ENCODE results near the gene GTPBP3. TPM values are rescaled to one million over a fixed set of nuclear protein-coding genes. Genes with fewer than 3 reads are reported as not detected.

The GTPBP3 gene
- total and polyA plus RNA-seq, 2 of the 8 experiments (the other 6 are each of a cell fraction or from before 2014, with no cell fraction given): 30.4 to 56.0 TPM

- peak overlapping the region; percentile 20; the same call in 1 of the 2 replicates for H2BK12ac ChIP-seq (ENCODE audit: low read depth, low read length)
- peak overlapping the region; percentile 36 for H4K5ac ChIP-seq (ENCODE audit: insufficient read length, low read depth, low read length)
- DNase-seq (ENCODE audit: low read depth in 1 of 2, low spot score in 2 of 2) (peak in 1 of 2 experiments; percentile 63), FAIRE-seq (no peak)
- WGBS, 2 experiments (ENCODE audit: extremely low coverage in 1 of 2, insufficient coverage in 1 of 2, insufficient read length in 1 of 2, insufficient replicate concordance in 2 of 2, low coverage in 1 of 2, low lambda C conversion rate in 2 of 2, missing lambda C conversion rate in 1 of 2): 71% methylated on average over 14 of the region's 14 CpGs; no CpG with 5 or more reads in 1 of the 2 experiments
- no peaks in the 10 kb centered on the region for H3K23me2 ChIP-seq (ENCODE audit: low read depth, low read length)
- H3K4me1 ChIP-seq (replicated peaks in 1 of 4; ENCODE audit: control insufficient read depth in 3 of 4, insufficient read depth in 4 of 4, low read length in 3 of 4): peaks cover 0 to 11% (median 6%) of the 10 kb centered on the region in 4 experiments; a peak in 5 of 7 replicates
- peak overlapping the region; percentile 64; the same call in 1 of the 2 replicates for H4K8ac ChIP-seq (ENCODE audit: extremely low read depth, insufficient read depth, low read length)
- no peak for TF ChIP-seq CHD1 (IDR thresholded peaks at IDR 0.05; ENCODE audit: low read depth, low read length)
- TF ChIP-seq EP300 (IDR thresholded peaks at IDR 0.05; ENCODE audit: borderline replicate concordance in 1 of 2, low read depth in 2 of 2, low read length in 2 of 2): 0 out of 3 replicates have a peak, but pooled peaks of 1 of the 2 experiments have one; percentile 35
- TF ChIP-seq KDM1A (IDR thresholded peaks at IDR 0.05; ENCODE audit: borderline replicate concordance, low read length): 0 out of 2 replicates have a peak, but pooled peaks have one; percentile 41
- TF ChIP-seq EGR1 (IDR thresholded peaks at IDR 0.05; ENCODE audit: borderline replicate concordance, low read depth, low read length): no peak
- 0 out of 2 replicates have a peak, but pooled peaks have one; percentile 18 for TF ChIP-seq CHD2 (IDR thresholded peaks at IDR 0.05; ENCODE audit: low read length)
- TF ChIP-seq HDAC2 (IDR thresholded peaks at IDR 0.05; ENCODE audit: borderline replicate concordance in 1 of 2, low read depth in 2 of 2, low read length in 2 of 2): no peak
- TF ChIP-seq TAF1 (IDR thresholded peaks at IDR 0.05; ENCODE audit: low read depth, low read length): peak; percentile 29; the same call in 1 of the 2 replicates
- peak; percentile 44; the same call in 1 of the 2 replicates for TF ChIP-seq SP1 (IDR thresholded peaks at IDR 0.05; ENCODE audit: low read depth, low read length)
- H3K9me3 ChIP-seq (ENCODE audit: insufficient read depth in 2 of 2, low read depth in 1 of 2, low read length in 1 of 2): 0 out of 4 replicates have a peak, but pooled peaks cover 0 to 3% of the 10 kb centered on the region in 2 experiments
- no peak overlapping the region for H3K14ac ChIP-seq (ENCODE audit: insufficient read length)
- no peaks in the 10 kb centered on the region for H4K20me1 ChIP-seq (replicated peaks in 1 of 2; ENCODE audit: control insufficient read depth in 1 of 2, insufficient read depth in 2 of 2, low read length in 2 of 2)
- H3K27ac ChIP-seq (ENCODE audit: low read depth, low read length): no peak overlapping the region
- no peaks in the 10 kb centered on the region for H3K79me1 ChIP-seq (ENCODE audit: low read depth, low read length)
- no peaks in the 10 kb centered on the region for H3K27me3 ChIP-seq (replicated peaks in 1 of 4; ENCODE audit: control insufficient read depth in 3 of 4, extremely low read depth in 1 of 4, insufficient read depth in 3 of 4, low read length in 3 of 4)
- ChIA-PET POLR2A (ENCODE audit: partially characterized antibody) (interaction anchor here (0.6 to 1.3 kb wide), 3 partner anchors 15 to 1794 kb away, joined by 3 to 4 read pairs (median 4); no protein-coding TSS in a partner anchor), CTCF (ENCODE audit: partially characterized antibody) (interaction anchor here (0.9 to 1.9 kb wide), 5 partner anchors 13 to 86 kb away, joined by 3 to 5 read pairs (median 3); no protein-coding TSS in a partner anchor)
- no peak overlapping the region for H2BK15ac ChIP-seq (ENCODE audit: low read length)
- H3K4ac ChIP-seq (replicated peaks; ENCODE audit: insufficient read length, low read depth, low read length): no peak overlapping the region
- peak overlapping the region; percentile 49 for H2AFZ ChIP-seq (ENCODE audit: low read length)
- no peak overlapping the region for H3K56ac ChIP-seq (replicated peaks; ENCODE audit: insufficient read length, low read depth, low read length)
- H3K9ac ChIP-seq (replicated peaks in 1 of 4; ENCODE audit: extremely low read depth in 1 of 4, low read depth in 3 of 4, low read length in 3 of 4): no peak overlapping the region
- H3K18ac ChIP-seq (ENCODE audit: extremely low read depth, low read length): peak overlapping the region; percentile 83
- H2AK5ac ChIP-seq (ENCODE audit: low read depth, low read length): no peak overlapping the region
- no peak overlapping the region for H2BK20ac ChIP-seq (ENCODE audit: low read length)
- no peak overlapping the region for H2BK5ac ChIP-seq (ENCODE audit: low read depth, low read length)
- H3K4me3 ChIP-seq (ENCODE audit: extremely low read depth in 1 of 4, insufficient read depth in 2 of 4, low read depth in 3 of 4, low read length in 4 of 4): no peak overlapping the region
- H3K23ac ChIP-seq (ENCODE audit: insufficient read length): no peak overlapping the region
- no peaks in the 10 kb centered on the region for H3K79me2 ChIP-seq (ENCODE audit: control insufficient read depth in 1 of 2, insufficient read depth in 2 of 2, low read length in 2 of 2)
- H3K4me2 ChIP-seq (ENCODE audit: insufficient read depth in 1 of 2, low read depth in 2 of 2, low read length in 2 of 2): no peak overlapping the region; a peak in 1 of 4 replicates
- no peak overlapping the region for H2BK120ac ChIP-seq (replicated peaks; ENCODE audit: low read depth, low read length)
- H3K36me3 ChIP-seq (ENCODE audit: control insufficient read depth in 2 of 4, insufficient read depth in 4 of 4, low read length in 3 of 4): no peaks in the 10 kb centered on the region
- no peak overlapping the region for H4K91ac ChIP-seq (replicated peaks; ENCODE audit: insufficient read length, low read length)
These were observed 41.9 kb downstream of the GTPBP3 start for GRCh38 chr19:17379221-17379631.
